DMS153 treated with DMSO at 0.1 percent for 48 hours (cell line): ENCODE data around the gene PRPF19.

Source experiments
- DNase-seq: peaks from one replicate; lab custom pipeline; 2025; ENCODE audit not compliant: unreplicated experiment; lab: John Stamatoyannopoulos, UW

PRPF19 gene

DNA sequence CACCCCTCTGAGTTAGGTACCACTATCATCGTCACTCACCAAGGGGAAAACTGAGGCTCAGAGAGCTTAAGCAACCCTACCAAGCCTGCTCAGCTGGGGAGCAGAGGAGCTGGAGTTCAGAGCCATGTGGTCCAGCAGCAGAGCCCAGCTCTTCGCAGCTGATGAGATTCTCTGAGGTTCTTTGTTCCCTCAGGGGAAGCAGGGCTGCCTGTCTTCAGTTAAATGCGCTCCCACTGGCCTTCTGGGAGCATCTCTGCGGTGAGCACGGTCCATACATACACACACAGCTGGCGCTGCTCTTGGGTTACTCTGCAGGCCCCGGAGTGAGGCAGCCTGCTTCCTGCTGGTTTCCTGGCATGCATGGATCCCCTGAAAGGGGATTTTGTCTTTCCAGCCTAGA lies 45.4 kb downstream of the PRPF19 start:
- no peak for DNase-seq

DNA sequence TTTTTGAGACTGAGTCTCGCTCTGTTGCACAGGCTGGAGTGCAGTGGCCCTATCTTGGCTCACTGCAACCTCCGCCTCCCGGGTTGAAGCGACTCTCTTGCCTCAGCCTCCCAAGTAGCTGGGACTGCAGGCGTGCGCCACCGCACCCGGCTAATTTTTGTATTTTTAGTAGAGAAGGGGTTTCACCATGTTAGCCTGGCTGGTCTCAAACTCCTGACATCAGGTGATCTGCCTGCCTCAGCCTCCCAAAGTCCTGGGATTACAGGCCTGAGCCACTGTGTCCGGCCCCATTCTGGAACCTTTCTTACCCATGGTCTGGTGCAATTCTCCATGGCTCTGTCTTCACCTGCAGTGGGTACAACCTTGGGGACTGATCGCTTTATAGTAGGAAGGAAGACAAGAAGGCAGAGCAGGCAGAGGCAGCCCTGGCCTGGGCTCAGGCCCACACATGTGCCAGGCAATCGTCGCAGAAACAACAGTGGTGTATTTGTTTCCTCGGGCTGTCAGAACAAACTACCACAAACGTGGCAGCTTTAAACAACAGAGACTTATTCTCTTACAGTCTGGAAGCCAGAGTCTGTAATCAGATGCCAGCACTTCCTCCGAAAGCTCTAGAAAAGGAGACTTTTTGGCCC lies 46.7 kb downstream of the PRPF19 start:
- no peak for DNase-seq

DNA sequence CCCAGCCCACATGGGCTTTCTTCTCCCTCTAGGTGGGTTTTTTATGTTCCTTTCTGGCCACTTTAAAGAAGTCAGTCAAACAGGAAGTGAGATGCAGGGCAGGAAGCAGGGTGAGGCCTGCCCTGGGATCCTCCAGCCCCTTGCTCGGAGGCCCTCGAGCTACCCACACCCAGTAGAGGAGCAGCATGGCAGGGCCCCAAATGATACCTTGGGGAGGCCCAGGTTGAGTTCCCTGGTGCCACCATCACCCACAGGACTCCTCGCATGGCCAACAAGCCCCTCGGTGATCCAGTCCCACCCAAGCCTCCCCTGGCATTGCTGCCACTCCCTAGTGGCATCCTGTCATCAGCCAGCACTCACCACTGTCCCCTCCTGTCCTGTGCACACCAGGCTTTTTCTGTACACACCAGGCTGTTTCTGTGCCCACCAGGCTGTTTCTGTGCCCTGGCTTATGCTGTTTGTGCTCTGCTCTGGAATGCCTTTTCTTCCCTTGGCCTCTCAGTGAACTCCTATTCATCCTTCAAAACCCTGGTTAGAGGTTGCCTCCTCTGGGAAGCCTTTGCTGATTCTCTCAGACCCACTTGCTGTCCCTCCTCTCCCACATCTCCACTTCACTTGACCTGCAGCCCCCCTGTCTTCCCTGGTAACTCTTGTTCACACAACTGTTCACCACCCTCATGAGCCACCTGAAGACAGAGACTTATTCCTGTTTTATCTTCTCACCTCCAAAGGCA lies 47.5 kb downstream of the PRPF19 start:
- DNase-seq = no peak

- DNase-seq = no peak
These were observed 48.1 kb downstream of the PRPF19 start for GRCh38 chr11:60858236-60858635.

DNA sequence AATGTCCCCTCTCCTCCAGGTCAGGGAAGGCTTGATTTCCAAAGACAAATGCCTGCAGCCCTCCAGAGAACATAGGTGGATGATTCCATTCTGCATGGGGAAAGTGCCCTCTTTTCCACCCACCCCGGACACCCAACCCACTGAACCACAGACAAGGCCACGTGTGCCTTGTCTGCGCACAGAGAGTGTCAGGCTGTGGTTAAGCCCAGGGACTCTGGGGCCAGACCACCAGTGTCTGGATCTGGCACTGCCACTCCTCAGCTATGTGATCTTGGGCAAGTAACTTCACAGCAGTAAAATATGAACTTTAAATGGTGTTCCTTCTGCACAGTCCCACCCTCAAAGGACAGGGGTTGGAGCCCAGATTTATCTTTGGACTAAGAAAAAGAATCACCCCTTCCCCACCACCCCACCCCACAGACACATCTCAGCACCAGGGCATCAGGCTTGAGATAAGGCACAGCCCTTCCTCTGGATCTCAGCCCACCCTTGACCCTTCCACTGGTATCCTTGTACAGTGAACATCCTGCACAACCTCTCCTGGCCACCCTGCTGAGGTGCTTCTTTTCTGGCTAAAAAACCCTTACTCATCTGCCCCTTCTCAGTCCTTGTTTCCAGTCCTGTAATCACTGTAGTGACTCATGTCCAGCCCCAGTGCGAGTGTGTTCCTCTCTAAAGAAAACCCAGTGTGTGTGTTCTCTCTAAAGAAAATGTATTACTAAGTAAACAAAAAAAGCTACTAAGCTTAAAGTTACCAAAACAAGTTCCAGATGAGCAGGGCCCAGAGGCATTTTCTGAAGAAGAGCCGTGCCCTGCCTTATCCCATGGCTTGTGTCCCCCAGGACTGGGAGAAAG lies 48.8 kb downstream of the PRPF19 start:
- DNase-seq = no peak

DNA sequence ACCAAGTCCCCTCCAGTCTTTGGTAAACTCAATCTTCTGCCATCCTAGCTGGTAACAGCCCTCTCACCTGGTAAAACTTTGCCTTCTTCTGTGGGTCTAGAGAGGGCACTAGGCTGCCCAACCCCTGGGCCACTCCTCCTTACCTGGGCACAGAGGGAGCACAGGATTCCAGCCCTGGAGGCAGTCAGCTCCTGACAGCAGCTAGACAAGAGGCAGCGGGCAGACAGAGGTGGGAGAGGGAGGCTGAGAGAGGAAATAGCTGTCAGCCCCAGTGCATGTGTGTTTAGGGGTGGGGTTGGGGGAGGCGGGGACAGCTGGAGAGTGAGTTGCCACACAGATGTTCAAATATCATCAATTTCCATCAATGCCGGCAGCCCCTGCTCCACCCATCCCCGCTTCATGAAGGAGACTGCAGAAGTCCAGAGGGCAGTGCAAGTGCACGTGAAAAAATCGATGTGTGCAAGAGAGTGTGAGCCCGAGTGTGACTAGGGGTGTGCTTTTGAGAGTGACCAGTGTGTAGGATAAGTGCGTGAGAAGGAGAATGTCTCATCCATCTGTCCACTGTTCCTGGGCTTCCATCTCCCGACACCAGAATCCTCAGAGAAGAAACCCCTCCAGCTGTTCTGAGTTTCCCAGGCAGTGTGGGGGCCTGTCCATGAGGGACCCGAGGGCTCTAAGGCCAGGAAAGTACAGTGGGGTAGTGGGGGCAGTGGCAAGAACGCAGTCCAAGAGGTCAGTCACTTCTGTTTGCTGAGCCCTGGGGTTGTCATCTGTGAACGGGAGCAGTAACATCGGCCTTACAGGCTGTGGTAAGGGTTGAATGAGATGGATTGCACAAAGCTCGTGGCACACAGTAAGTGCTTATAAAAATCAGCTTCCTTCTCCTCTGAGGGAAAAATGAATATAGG lies 50.4 kb downstream of the PRPF19 start, which contains the start of gene PTGDR2:
PTGDR2 (minus strand) TSS at position 225 of the 908 bp plus-strand sequence. CDS start 2,228 bp downstream, outside the sequence.
- DNase-seq = no peak

DNA sequence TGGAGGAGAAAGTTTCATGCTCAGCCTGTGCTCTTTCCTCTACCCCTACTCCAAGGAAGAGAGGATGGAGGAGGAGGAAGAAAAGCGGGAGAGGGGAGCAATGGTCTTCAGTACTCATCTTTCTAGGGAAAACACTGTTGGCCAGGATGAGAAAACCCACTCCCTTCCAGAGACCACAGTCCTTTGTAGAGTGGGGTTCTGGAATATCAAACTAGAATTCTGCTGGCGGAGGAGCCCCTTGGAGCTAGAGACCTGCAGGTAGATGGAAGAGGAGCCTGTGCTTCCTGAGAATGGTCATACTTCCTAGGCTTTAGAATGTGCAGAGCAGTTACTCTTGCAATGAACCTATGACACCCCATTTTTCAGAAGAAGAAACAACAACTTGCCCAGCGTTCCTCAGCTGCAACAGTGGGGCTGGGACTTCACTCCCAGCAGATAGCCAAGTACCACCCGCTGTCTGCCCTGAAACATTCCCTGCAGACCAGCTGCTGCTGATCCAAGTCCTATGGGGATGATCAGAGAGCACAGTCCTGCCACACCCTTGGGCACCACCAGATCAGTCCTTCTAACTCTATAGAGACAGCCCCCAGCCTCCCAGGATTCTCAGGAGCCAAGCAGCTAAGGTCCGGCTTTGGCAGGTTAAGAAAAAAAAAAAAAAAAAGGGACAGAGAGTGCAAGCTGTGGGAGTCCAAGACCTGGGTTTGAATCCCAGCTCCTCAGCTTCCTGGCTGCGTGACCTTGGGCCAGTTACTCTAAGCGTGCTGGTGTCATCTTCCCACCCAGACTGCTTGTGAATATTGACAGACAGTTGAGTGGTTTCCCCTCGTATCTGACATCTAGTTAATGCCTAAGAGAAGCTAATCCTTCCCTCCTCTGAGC lies 51.3 kb downstream of the PRPF19 start:
- DNase-seq = no peak

DNA sequence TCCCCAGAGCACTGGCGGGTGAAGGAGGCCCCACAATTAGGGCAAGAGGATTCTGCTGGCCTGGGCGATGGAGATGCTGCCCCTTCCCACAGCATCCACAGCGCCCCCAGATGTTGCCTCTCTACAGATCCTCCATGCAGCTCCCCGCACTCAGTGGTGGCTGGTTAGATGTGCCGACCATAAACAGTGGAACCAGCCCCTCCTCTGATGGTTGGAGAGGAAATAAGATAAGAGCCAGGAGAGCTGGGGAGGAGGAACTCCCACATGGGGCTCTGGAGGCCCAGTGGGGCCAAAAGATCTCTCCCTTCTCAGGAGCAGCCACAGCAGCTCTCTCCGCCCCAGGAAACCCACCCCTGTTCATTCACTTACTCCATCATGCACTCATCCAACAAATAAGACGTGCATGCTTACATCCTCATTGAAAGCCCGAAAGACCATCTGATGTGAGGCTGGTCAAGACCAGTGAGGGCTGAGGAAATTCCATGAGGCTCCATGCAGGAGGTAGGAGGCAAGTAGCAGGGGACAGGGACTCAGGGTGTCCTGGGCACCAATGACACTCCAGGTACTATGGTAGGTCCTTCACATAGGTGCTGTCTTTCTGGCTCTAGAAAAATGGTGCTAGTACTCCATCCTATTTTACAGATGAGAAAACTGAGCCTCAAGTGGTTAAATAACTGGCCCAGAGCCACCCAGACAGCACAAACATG lies 52.1 kb downstream of the PRPF19 start:
- no peak for DNase-seq

DNA sequence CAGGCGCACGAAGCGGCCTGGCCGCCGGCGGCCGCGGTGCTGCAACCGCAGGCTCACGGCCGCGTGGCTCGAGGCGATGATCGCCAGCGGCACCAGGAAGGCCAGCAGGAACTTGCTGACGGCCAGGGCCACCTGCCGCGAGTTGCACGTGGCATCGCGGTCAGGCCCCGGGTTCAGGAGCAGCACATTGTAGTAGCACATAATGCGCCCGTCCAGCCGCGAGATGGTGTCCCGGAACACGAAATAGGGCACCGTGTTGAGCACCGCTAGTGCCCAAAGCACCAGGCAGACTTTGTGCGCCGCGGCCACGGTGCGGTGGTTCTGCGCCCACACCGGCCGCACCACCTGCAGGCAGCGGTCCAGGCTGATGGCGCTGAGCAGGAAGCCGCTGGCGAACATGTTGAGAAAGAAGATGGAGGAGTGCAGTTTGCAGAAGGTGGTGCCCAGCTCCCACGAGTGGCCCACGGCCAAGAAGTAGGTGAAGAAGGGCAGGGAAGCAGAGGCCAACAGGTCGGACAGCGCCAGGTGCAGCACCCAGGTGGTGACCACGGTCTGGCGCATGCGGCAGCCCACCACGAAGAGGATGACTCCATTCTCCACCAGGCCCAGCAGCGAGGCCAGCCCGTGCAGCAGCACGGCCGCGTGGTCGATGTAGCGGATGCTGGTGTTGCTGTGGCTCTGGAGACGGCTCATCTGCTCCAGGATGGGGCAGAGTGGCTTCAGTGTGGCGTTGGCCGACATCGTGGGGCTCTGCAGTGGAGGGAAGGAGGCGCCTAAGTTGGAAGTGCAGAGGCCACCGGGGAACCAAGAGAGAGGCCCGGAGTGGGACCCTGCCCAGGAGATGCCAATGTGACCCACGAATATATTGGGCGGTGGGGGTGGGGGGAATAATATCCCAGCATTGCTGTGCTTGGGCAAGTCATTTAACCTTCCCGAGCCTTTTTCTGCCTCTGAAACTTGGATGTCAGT lies 53.1 kb downstream of the PRPF19 start:
- DNase-seq = no peak

GRCh38 chr11:60852117-60852981 lies 54.0 kb downstream of the PRPF19 start:
- DNase-seq = no peak

GRCh38 chr11:60851327-60852104 lies 54.9 kb downstream of the PRPF19 start:
- no peak for DNase-seq

DNA sequence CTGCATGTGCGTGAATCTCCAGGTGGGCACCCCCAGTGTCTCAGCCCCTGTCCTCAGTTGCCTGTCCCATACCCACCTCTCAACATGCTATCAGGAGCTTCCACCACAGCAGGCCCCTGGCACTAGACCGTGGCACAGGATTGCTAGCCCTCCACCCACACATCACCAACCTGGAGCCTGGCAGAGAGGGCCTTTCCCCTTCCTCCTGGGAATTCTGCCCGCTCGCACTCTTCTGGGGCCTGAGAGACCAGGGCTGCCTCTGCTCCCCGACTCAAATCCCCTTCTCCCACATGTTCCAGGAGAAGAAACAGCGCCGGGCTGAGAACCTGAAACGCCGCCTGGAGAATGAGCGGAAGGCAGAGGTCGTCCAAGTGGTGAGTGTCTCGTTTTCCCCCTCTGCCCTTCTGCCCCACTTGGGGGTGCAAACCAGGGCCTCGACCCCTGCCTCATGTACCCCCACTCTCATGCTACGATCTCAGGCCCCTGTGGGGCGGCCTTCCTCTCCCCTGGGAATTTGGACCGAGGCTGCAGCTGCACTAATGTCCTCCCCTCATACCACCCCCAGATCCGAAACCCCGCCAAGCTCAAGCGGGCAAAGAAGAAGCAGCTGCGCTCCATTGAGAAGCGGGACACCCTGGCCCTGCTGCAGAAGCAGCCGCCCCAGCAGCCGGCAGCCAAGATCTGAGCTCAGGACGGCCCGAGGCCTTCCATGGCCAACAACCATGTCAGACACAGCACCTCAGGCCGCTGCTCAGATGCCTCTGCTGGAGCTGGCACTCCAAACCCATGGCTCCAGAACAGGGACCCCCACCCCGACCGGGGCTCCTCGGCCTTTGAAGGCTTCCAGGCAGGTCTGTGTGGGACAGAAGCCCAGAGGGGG lies 56.5 kb downstream of the PRPF19 start:
- no peak for DNase-seq

GRCh38 chr11:60848714-60849151 lies 57.7 kb downstream of the PRPF19 start:
- DNase-seq = no peak

GRCh38 chr11:60847896-60848295 lies 58.5 kb downstream of the PRPF19 start:
- no peak for DNase-seq

DNA sequence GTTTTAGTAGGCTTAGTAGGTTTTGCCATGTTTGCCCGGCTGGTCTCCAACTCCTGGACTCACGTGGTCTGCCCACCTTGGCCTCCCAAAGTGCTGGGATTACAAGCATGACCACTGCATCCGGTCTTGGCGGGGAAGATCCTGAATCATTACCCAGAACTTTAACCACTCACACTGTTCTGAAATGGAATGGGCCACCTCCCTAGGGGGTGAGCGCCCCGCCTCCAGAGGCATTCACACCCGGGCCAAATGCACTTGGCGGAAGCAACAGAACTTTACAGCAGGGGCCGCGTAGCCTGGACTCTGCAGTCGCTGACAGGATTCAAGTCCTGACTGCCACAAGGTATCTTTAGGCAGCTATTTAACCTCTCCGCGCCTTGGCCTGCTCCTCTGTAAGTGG lies 59.1 kb downstream of the PRPF19 start:
- no peak for DNase-seq
